Tongue (tissue), 2 donors: ENCODE results near the gene ENO2. TPM values are rescaled to one million over a fixed set of nuclear protein-coding genes. Genes with fewer than 3 reads are reported as not detected.
"Not testable (repeated sequence)": the region's sequence is repeated elsewhere in the genome, so short reads cannot be mapped to it uniquely, and the experiment has no call there.

Experiments used
- DNase-seq: peaks from one replicate; pipeline ENCODE4 v3.0.0-alpha.2; 2015
- total RNA-seq: library from RNA; depleted of rRNA; stranded (reverse); fragments of >200 nt; gene quantifications from one replicate; pipeline ENCODE4 v1.2.3, GENCODE V29; 2014

The ENO2 gene
- total RNA-seq, 1 donor from 2014 or later = 5.5 TPM

GRCh38 chr12:6886206-6886999 is 28.0 kb upstream of the ENO2 start:
- DNase-seq = not testable (repeated sequence)

GRCh38 chr12:6887460-6887859 is 26.9 kb upstream of the ENO2 start:
- no peak for DNase-seq

- DNase-seq = no peak
These were observed 26.0 kb upstream of the ENO2 start for GRCh38 chr12:6888360-6888759.

- DNase-seq = not testable (repeated sequence)
These were observed 25.6 kb upstream of the ENO2 start for GRCh38 chr12:6888794-6889193.

GRCh38 chr12:6889775-6890573 is 24.4 kb upstream of the ENO2 start:
- not testable (repeated sequence) for DNase-seq

- peak; percentile 99 for DNase-seq
These were observed 23.4 kb upstream of the ENO2 start for GRCh38 chr12:6890789-6891645.

- DNase-seq = no peak
These were observed 22.8 kb upstream of the ENO2 start for GRCh38 chr12:6891646-6892001.

- not testable (repeated sequence) for DNase-seq
These were observed 21.7 kb upstream of the ENO2 start for GRCh38 chr12:6892683-6893082.

- no peak for DNase-seq
These were observed 20.1 kb upstream of the ENO2 start for GRCh38 chr12:6894321-6894720.

- DNase-seq = no peak
These were observed 17.4 kb upstream of the ENO2 start for GRCh38 chr12:6896846-6897435.

- no peak for DNase-seq
These were observed 15.0 kb upstream of the ENO2 start for GRCh38 chr12:6899427-6899826.

- peak; percentile 43 for DNase-seq
These were observed 14.4 kb upstream of the ENO2 start for GRCh38 chr12:6899837-6900519.

GRCh38 chr12:6902448-6902847 is 11.9 kb upstream of the ENO2 start:
- DNase-seq = no peak

- no peak for DNase-seq
These were observed 10.7 kb upstream of the ENO2 start for GRCh38 chr12:6903722-6904121.

GRCh38 chr12:6904280-6905276 is 9.8 kb upstream of the ENO2 start, which contains the start of gene LRRC23:
LRRC23 (plus strand) TSS chr12:6904822; CDS start chr12:6905634, 812 bp downstream.
- DNase-seq = peak; percentile 99

- no peak for DNase-seq
These were observed 8.9 kb upstream of the ENO2 start for GRCh38 chr12:6905414-6906040.

GRCh38 chr12:6908141-6908540 is 6.2 kb upstream of the ENO2 start:
- not testable (repeated sequence) for DNase-seq

- DNase-seq = no peak
These were observed 4.8 kb upstream of the ENO2 start for GRCh38 chr12:6909421-6910145.
